Common myeloid progenitor, CD34-positive (primary cell): Measurements from ENCODE around the gene ALMS1. TPM values are rescaled to one million over a fixed set of nuclear protein-coding genes. Genes with fewer than 3 reads are reported as not detected.
"Not testable (repeated sequence)": the region's sequence is repeated elsewhere in the genome, so short reads cannot be mapped to it uniquely, and the experiment has no call there.

Experiments
- CTCF ChIA-PET: fragments of 350-600 bp; sonication (Branson Sonifier 250); formaldehyde crosslinking; loops from one replicate; lab custom pipeline; 2021; ENCODE audit warnings: antibody characterized with exemption; lab: Charles Lee
- POLR2A ChIA-PET: fragments of 350-600 bp; sonication (Branson Sonifier 250); formaldehyde crosslinking; loops from one replicate; lab custom pipeline; 2021; ENCODE audit warnings: antibody characterized with exemption; lab: Charles Lee
- DNase-seq, 3 donors: peaks; one replicate each; pipeline versions ENCODE4 v3.0.0 to v3.0.0-alpha.2; 2013
- H3K27ac ChIP-seq, 2 experiments: 1 replicate in 1 of 2; 2 replicates in 1 of 2; pipeline ENCODE4 v1.7.0; 2013; ENCODE audit warnings: inconsistent platforms in 2 of 2, low read length in 2 of 2, mild to moderate bottlenecking in 2 of 2, low read depth in 1 of 2, moderate library complexity in 1 of 2; ENCODE audit not compliant: severe bottlenecking in 2 of 2, insufficient read depth in 1 of 2, poor library complexity in 1 of 2
- H3K27me3 ChIP-seq, 5 experiments: replicated peaks in 2 of 5; 1 replicate in 3 of 5; 2 replicates in 2 of 5; pipeline versions ENCODE4 v1.6.1 to v1.7.0; 2013; ENCODE audit warnings: low read length in 4 of 5, mild to moderate bottlenecking in 2 of 5, moderate library complexity in 2 of 5, inconsistent platforms in 1 of 5; ENCODE audit not compliant: insufficient read depth in 5 of 5, control insufficient read depth in 4 of 5
- H3K36me3 ChIP-seq, 4 experiments: 1 replicate in 2 of 4; 2 replicates in 2 of 4; pipeline versions ENCODE4 v1.6.1 to v1.7.0; 2013; ENCODE audit warnings: low read length in 3 of 4, control low read depth in 1 of 4, mild to moderate bottlenecking in 1 of 4; ENCODE audit not compliant: control insufficient read depth in 4 of 4, insufficient read depth in 4 of 4
- H3K4me1 ChIP-seq, 4 experiments: 1 replicate in 3 of 4; 2 replicates in 1 of 4; pipeline versions ENCODE4 v1.6.1 to v1.7.1; 2013; ENCODE audit warnings: low read length in 3 of 4, mild to moderate bottlenecking in 3 of 4, control low read depth in 1 of 4, inconsistent platforms in 1 of 4, moderate library complexity in 1 of 4; ENCODE audit not compliant: control insufficient read depth in 4 of 4, insufficient read depth in 4 of 4; ENCODE audit errors: control extremely low read depth in 1 of 4
- H3K4me3 ChIP-seq, 7 experiments: 1 replicate in 4 of 7; 2 replicates in 3 of 7; pipeline versions ENCODE4 v1.5.1 to v1.7.0; 2013; ENCODE audit warnings: mild to moderate bottlenecking in 7 of 7, low read length in 6 of 7, moderate library complexity in 6 of 7, inconsistent platforms in 2 of 7, low read depth in 2 of 7, control low read depth in 1 of 7; ENCODE audit not compliant: insufficient read depth in 4 of 7, control insufficient read depth in 1 of 7; ENCODE audit errors: extremely low read depth in 1 of 7
- H3K9me3 ChIP-seq, 5 experiments: 1 replicate in 4 of 5; 2 replicates in 1 of 5; pipeline versions ENCODE4 v1.6.1 to v1.7.1; 2013; ENCODE audit warnings: low read length in 4 of 5, mild to moderate bottlenecking in 2 of 5, inconsistent platforms in 1 of 5, low read depth in 1 of 5, moderate library complexity in 1 of 5; ENCODE audit not compliant: control insufficient read depth in 4 of 5, insufficient read depth in 2 of 5; ENCODE audit errors: control extremely low read depth in 1 of 5
- WGBS: methylation state at CpG from one replicate; pipeline ENCODE4 v1.1.5; 2013; ENCODE audit not compliant: insufficient coverage; 5-methylcytosine and 5-hydroxymethylcytosine counted together
- polyA plus RNA-seq: library from polyadenylated mRNA; unstranded; fragments of 120-200 nt; gene quantifications from one replicate; pipeline ENCODE4 v1.2.1, GENCODE V29; 2013

The ALMS1 gene, protein sequence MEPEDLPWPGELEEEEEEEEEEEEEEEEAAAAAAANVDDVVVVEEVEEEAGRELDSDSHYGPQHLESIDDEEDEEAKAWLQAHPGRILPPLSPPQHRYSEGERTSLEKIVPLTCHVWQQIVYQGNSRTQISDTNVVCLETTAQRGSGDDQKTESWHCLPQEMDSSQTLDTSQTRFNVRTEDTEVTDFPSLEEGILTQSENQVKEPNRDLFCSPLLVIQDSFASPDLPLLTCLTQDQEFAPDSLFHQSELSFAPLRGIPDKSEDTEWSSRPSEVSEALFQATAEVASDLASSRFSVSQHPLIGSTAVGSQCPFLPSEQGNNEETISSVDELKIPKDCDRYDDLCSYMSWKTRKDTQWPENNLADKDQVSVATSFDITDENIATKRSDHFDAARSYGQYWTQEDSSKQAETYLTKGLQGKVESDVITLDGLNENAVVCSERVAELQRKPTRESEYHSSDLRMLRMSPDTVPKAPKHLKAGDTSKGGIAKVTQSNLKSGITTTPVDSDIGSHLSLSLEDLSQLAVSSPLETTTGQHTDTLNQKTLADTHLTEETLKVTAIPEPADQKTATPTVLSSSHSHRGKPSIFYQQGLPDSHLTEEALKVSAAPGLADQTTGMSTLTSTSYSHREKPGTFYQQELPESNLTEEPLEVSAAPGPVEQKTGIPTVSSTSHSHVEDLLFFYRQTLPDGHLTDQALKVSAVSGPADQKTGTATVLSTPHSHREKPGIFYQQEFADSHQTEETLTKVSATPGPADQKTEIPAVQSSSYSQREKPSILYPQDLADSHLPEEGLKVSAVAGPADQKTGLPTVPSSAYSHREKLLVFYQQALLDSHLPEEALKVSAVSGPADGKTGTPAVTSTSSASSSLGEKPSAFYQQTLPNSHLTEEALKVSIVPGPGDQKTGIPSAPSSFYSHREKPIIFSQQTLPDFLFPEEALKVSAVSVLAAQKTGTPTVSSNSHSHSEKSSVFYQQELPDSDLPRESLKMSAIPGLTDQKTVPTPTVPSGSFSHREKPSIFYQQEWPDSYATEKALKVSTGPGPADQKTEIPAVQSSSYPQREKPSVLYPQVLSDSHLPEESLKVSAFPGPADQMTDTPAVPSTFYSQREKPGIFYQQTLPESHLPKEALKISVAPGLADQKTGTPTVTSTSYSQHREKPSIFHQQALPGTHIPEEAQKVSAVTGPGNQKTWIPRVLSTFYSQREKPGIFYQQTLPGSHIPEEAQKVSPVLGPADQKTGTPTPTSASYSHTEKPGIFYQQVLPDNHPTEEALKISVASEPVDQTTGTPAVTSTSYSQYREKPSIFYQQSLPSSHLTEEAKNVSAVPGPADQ (N-terminal part only)
- 17.2 TPM for polyA plus RNA-seq

DNA sequence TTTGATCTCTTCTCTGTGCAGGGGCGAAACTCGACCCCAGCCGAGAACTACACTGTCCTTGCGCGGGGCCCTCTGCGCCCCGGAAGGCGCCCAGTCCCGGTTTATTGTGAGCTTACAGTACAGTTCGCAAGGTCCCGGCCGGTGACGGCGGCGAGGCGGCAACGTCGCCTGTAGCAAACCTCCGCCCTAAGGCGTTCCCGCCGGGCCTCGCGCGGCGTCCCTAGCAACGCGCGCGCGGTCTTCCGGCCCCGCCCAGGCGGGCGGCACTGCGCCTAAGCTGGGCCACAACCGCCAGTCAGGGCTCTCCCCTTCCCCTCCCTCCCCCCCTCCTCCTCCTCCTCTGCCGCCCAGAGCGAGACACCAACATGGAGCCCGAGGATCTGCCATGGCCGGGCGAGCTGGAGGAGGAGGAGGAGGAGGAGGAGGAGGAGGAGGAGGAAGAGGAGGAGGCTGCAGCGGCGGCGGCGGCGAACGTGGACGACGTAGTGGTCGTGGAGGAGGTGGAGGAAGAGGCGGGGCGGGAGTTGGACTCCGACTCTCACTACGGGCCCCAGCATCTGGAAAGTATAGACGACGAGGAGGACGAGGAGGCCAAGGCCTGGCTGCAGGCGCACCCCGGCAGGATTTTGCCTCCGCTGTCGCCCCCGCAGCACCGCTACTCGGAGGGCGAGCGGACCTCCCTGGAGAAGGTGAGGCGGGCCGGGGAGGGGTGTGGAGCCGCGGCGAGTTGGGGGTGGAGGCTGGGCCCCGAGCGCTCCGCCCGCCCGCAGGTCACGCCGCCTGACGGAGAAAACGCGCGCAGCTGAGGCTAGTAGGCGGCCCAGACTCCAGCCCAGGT lies at the start of gene ALMS1:
TSS of gene ALMS1 (plus strand) at position 333 of the 838 bp plus-strand sequence. CDS start at position 366, 33 bp downstream.
- Histone ChIP-seq H3K36me3 (no peaks in the 10 kb centered on the region), H3K4me3 (peak within 1 kb of the TSS; percentile 77 to 98 (median 90)), H3K9me3 (no peaks in the 10 kb centered on the region), H3K27me3 (peaks cover 0 to 4% (median 0%) of the 10 kb centered on the region in 5 experiments), H3K4me1 (peaks cover 7 to 22% (median 13%) of the 10 kb centered on the region in 4 experiments), H3K27ac (peak within 1 kb of the TSS in 1 of 2 experiments; percentile 77)
- peak; percentile 91 to 96 (median 94) for DNase-seq
- CTCF ChIA-PET, result interaction anchor here (1.0 kb wide), 1 partner anchor 90 kb away, joined by 3 read pairs; no protein-coding TSS in a partner anchor
- WGBS, result 0% methylated on average over 44 of the region's 84 CpGs
- POLR2A ChIA-PET, result interaction anchor here (0.6 kb wide), 1 partner anchor 83 kb away, joined by 3 read pairs; no protein-coding TSS in a partner anchor

DNA sequence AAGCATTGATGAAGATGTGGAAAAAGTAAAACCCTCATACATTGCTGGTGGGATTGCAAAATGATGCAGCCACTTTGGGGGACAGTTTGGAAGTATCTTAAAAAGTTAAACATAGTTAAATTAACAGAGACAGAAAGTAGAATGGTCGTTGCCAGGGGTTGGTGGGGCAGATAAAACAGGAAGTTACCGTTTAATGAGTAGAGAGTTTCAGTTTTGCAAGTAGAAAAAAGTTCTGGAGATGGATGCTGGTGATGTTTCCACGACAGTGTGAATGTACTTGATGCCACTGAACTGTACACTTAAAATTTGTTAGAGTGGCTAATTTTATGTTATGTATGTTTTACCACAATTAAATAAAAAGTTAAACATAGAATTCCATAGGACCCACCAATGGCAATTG lies 47.8 kb upstream of the ALMS1 start:
- Histone ChIP-seq H3K4me1 (no peaks in the 10 kb centered on the region), H3K4me3 (no peak overlapping the region), H3K36me3 (no peaks in the 10 kb centered on the region), H3K27me3 (no peaks in the 10 kb centered on the region), H3K27ac (no peak overlapping the region), H3K9me3 (peaks cover 0 to 12% (median 4%) of the 10 kb centered on the region in 5 experiments)
- DNase-seq, result peak in 1 of 3 donors; percentile 3
- WGBS, result 48% methylated on average over 2 of the region's 3 CpGs
- POLR2A ChIA-PET, result no interaction called here
- CTCF ChIA-PET, result no interaction called here

DNA sequence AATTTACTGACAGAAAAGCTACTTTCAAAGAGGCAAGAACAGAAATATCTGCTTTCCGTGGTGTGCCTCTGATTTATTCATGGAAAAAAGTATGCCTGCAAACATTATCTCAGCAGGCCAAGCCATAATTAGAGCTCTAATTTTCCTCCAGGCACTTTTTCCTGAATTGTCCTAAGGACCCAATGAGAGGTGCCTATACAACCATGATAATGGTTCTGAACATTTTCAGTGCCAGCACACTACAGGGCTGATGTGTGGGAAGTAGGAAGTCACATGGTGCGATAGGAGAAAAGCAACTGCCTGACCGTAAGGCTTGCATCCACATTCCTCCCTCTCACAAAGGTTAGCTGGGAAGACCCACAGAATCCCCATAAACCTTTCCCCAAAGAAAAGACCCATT lies 46.4 kb upstream of the ALMS1 start:
- no peaks in the 10 kb centered on the region for H3K4me1 ChIP-seq
- DNase-seq, result no peak
- peaks cover 0 to 9% (median 4%) of the 10 kb centered on the region in 5 experiments for H3K9me3 ChIP-seq
- ChIA-PET POLR2A (no interaction called here), CTCF (no interaction called here)
- no peak overlapping the region for H3K27ac ChIP-seq
- no peaks in the 10 kb centered on the region for H3K27me3 ChIP-seq
- WGBS, result 100% methylated on average over 1 of the region's 3 CpGs
- no peaks in the 10 kb centered on the region for H3K36me3 ChIP-seq
- H3K4me3 ChIP-seq, result no peak overlapping the region

DNA sequence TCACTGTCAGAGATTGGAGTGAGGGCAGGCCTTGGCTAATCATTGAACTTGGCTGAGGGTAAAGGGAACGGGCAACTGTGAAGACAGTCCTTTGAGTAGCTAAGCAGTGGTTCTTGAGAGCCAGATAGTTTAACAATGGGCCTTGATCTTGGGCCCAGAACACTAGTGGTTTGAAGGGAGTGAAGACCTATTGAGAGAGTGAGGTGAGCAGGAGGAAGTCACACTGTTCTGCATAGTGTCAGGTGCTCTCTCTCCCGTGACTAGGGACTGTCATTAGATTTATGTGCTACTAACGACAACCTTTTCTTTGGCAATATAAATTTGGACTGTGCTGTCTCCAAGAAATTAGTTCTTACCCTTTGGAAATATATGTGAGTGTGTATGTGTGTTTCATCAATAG lies 44.6 kb upstream of the ALMS1 start:
- no peaks in the 10 kb centered on the region for H3K36me3 ChIP-seq
- no peak for DNase-seq
- H3K27me3 ChIP-seq, result no peaks in the 10 kb centered on the region
- H3K4me3 ChIP-seq, result no peak overlapping the region
- WGBS, result 100% methylated on average over 3 of the region's 3 CpGs
- H3K4me1 ChIP-seq, result no peaks in the 10 kb centered on the region
- ChIA-PET CTCF (interaction anchor here (1.5 kb wide), 1 partner anchor 50 kb away, joined by 3 read pairs; no protein-coding TSS in a partner anchor), POLR2A (no interaction called here)
- no peaks in the 10 kb centered on the region for H3K9me3 ChIP-seq
- no peak overlapping the region for H3K27ac ChIP-seq

DNA sequence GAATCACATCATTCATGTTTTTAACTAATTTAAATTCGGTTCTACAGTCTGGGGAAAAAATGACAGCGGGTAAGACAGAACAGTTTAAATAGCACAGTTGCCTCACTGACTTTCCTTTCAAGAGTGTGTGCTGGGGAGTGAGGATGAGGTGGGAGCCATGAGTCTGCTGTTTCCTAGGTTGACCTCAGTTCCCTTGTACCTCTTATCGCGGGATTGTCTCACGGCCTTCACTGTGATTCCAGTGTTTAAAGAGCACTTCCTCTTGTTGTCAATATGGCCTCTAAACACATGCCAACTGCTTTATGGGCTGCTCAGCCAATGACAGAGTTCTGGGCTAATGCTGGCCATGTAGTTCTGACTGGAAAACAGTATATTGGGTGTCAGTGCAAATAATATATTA lies 41.6 kb upstream of the ALMS1 start:
- WGBS, result 84% methylated on average over 3 of the region's 5 CpGs
- no peaks in the 10 kb centered on the region for H3K4me1 ChIP-seq
- CTCF ChIA-PET, result interaction anchor here (1.0 kb wide), 1 partner anchor 10 kb away, joined by 4 read pairs; no protein-coding TSS in a partner anchor
- H3K27me3 ChIP-seq, result peaks cover 0 to 7% (median 0%) of the 10 kb centered on the region in 5 experiments
- H3K4me3 ChIP-seq, result no peak overlapping the region
- POLR2A ChIA-PET, result interaction anchor here (0.6 kb wide), 1 partner anchor 34 kb away, joined by 3 read pairs; no protein-coding TSS in a partner anchor
- no peaks in the 10 kb centered on the region for H3K36me3 ChIP-seq
- no peaks in the 10 kb centered on the region for H3K9me3 ChIP-seq
- no peak overlapping the region for H3K27ac ChIP-seq
- DNase-seq, result no peak

DNA sequence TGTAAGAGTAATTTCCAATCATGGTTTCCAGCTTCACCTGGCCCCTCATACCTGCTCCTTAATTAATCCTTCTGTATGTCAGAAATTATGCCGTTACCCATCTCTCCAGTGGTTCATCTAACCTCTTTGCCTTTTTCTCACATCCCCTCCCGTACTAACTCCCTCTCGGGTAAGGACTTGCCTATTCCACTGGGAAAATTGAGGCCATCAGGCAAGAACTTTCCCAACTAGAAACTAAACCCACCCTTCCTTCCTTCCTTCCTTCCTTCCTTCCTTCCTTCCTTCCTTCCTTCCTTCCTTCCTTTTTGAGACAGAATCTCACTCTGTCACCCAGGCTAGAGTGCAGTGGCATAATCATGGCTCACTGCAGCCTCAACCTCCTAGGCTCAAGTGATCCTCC lies 40.9 kb upstream of the ALMS1 start:
- WGBS, result 100% methylated on average over 3 of the region's 3 CpGs
- DNase-seq, H3K36me3 ChIP-seq, H3K4me1 ChIP-seq, POLR2A ChIA-PET, H3K4me3 ChIP-seq, CTCF ChIA-PET, H3K9me3 ChIP-seq, H3K27ac ChIP-seq: not testable (repeated sequence)
- H3K27me3 ChIP-seq, result peaks cover 0 to 11% (median 0%) of the 10 kb centered on the region in 5 experiments
